Keratinocyte (primary cell): ENCODE measurements around the gene CCDC60. TPM values are rescaled to one million over a fixed set of nuclear protein-coding genes. Genes with fewer than 3 reads are reported as not detected.

Source experiments
- DNase-seq: peaks from one replicate; pipeline ENCODE4 v3.0.0-alpha.2; 2011; ENCODE audit warnings: low read depth, missing footprints, low spot score
- FAIRE-seq: peaks from 2 replicates; lab custom pipeline; 2011; peaks lifted over from hg19 to GRCh38; lab: Jason Lieb, UNC
- H2AFZ ChIP-seq: 2 replicates; pipeline ENCODE4 v1.6.0; 2012; ENCODE audit warnings: low read length, control low read depth, inconsistent platforms; ENCODE audit not compliant: control insufficient read depth
- H3K27ac ChIP-seq: 2 replicates; pipeline ENCODE4 v1.5.1; 2011; ENCODE audit warnings: low read length; ENCODE audit not compliant: control insufficient read depth, insufficient read depth
- H3K27me3 ChIP-seq: 3 replicates; pipeline ENCODE4 v1.6.0; 2011; ENCODE audit warnings: low read length; ENCODE audit not compliant: control insufficient read depth, insufficient read depth; ENCODE audit errors: extremely low read depth
- H3K36me3 ChIP-seq, 2 experiments: 2 replicates in 1 of 2; 3 replicates in 1 of 2; pipeline ENCODE4 v1.5.1; 2011; ENCODE audit warnings: low read length in 2 of 2, mild to moderate bottlenecking in 1 of 2; ENCODE audit not compliant: control insufficient read depth in 2 of 2, insufficient read depth in 2 of 2; ENCODE audit errors: extremely low read depth in 1 of 2
- H3K4me1 ChIP-seq: 3 replicates; pipeline ENCODE4 v1.5.1; 2011; ENCODE audit warnings: low read length; ENCODE audit not compliant: control insufficient read depth, insufficient read depth; ENCODE audit errors: extremely low read depth
- H3K4me2 ChIP-seq: 3 replicates; pipeline ENCODE4 v1.6.0; 2011; ENCODE audit warnings: low read depth, low read length; ENCODE audit not compliant: control insufficient read depth, insufficient read depth; ENCODE audit errors: extremely low read depth
- H3K4me3 ChIP-seq, 3 experiments: fragments of 200-600 bp in 1 of 3; sonication (generic) in 1 of 3; 2 replicates in 2 of 3; 3 replicates in 1 of 3; pipeline ENCODE4 v1.5.1; 2011 to 2016; ENCODE audit warnings: low read length in 3 of 3, mild to moderate bottlenecking in 3 of 3, control low read depth in 2 of 3, inconsistent platforms in 1 of 3, low read depth in 1 of 3, mixed read lengths in 1 of 3, mixed run types in 1 of 3, moderate library complexity in 1 of 3; ENCODE audit not compliant: control insufficient read depth in 2 of 3, insufficient read depth in 2 of 3; ENCODE audit errors: extremely low read depth in 1 of 3
- H3K79me2 ChIP-seq: 2 replicates; pipeline ENCODE4 v1.6.0; 2012; ENCODE audit warnings: low read length; ENCODE audit not compliant: control insufficient read depth, insufficient read depth
- H3K9ac ChIP-seq: 3 replicates; pipeline ENCODE4 v1.6.0; 2011; ENCODE audit warnings: low read length; ENCODE audit not compliant: control insufficient read depth, insufficient read depth; ENCODE audit errors: extremely low read depth
- H3K9me1 ChIP-seq: 3 replicates; pipeline ENCODE4 v1.6.0; 2011; ENCODE audit warnings: low read length; ENCODE audit not compliant: control insufficient read depth, insufficient read depth; ENCODE audit errors: extremely low read depth
- H3K9me3 ChIP-seq: 2 replicates; pipeline ENCODE4 v1.5.1; 2012; ENCODE audit warnings: low read depth, low read length; ENCODE audit not compliant: control insufficient read depth
- H4K20me1 ChIP-seq: 3 replicates; pipeline ENCODE4 v1.6.0; 2011; ENCODE audit warnings: low read length; ENCODE audit not compliant: control insufficient read depth, insufficient read depth; ENCODE audit errors: extremely low read depth
- CTCF ChIP-seq, 3 experiments: IDR thresholded peaks in 1 of 3; conservative IDR thresholded peaks in 1 of 3; optimal IDR thresholded peaks in 1 of 3; 2 replicates in 2 of 3; 3 replicates in 1 of 3; pipeline versions ENCODE3 to v1.5.1; 2011; ENCODE audit warnings: low read length in 3 of 3, mild to moderate bottlenecking in 3 of 3, moderate library complexity in 2 of 3, control low read depth in 1 of 3, inconsistent platforms in 1 of 3; ENCODE audit not compliant: insufficient read depth in 2 of 3; ENCODE audit errors: extremely low read depth in 1 of 3
- EZH2 ChIP-seq: IDR thresholded peaks from one replicate; pipeline ENCODE4 v1.6.1; 2012; ENCODE audit warnings: inconsistent platforms, mild to moderate bottlenecking, low read length, moderate library complexity
- dilution Hi-C: fragments of 300-500 bp; cut with MboI; formaldehyde crosslinking; loops from one replicate; pipeline ENCODE4 v1.7.0; 2020; ENCODE audit warnings: low sequenced_read_pairs; ENCODE audit not compliant: extremely low pct_ligation_motif_present
- polyA plus RNA-seq, 5 experiments: library from polyadenylated mRNA; depleted of rRNA in 3 of 5; stranded (reverse) in 3 of 5; stranded (forward) in 1 of 5; unstranded in 1 of 5; fragments of >200 nt; gene quantifications; 1 replicate in 1 of 5; 2 replicates in 3 of 5; 3 replicates in 1 of 5; pipeline versions ENCODE4 v1.2.1 to v1.2.3, GENCODE V29; 2011 to 2012; ENCODE audit warnings: missing spikeins in 2 of 5, low read depth in 1 of 5, low replicate concordance in 1 of 5

The CCDC60 gene
- polyA plus RNA-seq, 1 donor (not counting 4 experiments of a cell fraction or from before 2014, with no cell fraction given): 0.09 TPM

GRCh38 chr12:119544765-119545625, 210.5 kb downstream of the CCDC60 start:
- Histone ChIP-seq H4K20me1 (no peaks in the 10 kb centered on the region), H3K9me3 (no peaks in the 10 kb centered on the region), H3K4me1 (no peaks in the 10 kb centered on the region), H3K36me3 (no peaks in the 10 kb centered on the region), H3K27ac (no peak overlapping the region), H2AFZ (no peak overlapping the region), H3K4me2 (no peak overlapping the region), H3K4me3 (no peak overlapping the region), H3K27me3 (no peaks in the 10 kb centered on the region), H3K9ac (no peak overlapping the region), H3K9me1 (no peaks in the 10 kb centered on the region), H3K79me2 (no peaks in the 10 kb centered on the region)
- no peak for TF ChIP-seq EZH2
- TF ChIP-seq CTCF (optimal IDR thresholded peaks at IDR 0.05 in 1 of 3, IDR thresholded peaks at IDR 0.05 in 1 of 3, conservative IDR thresholded peaks at IDR 0.05 in 1 of 3; ENCODE audit: extremely low read depth in 1 of 3, insufficient read depth in 2 of 3, low read length in 3 of 3): peak; percentile 76 to 85 (median 81)
- dilution Hi-C loops: no loop called here
- FAIRE-seq (peak; percentile 39), DNase-seq (peak; percentile 60)

- no peaks in the 10 kb centered on the region for H3K79me2 ChIP-seq
- no peaks in the 10 kb centered on the region for H3K36me3 ChIP-seq
- no peak overlapping the region for H3K4me2 ChIP-seq
- no peak overlapping the region for H2AFZ ChIP-seq
- no peaks in the 10 kb centered on the region for H4K20me1 ChIP-seq
- no peak for FAIRE-seq
- H3K27me3 ChIP-seq: no peaks in the 10 kb centered on the region
- DNase-seq: no peak
- H3K4me1 ChIP-seq: no peaks in the 10 kb centered on the region
- H3K4me3 ChIP-seq: no peak overlapping the region
- TF ChIP-seq CTCF (optimal IDR thresholded peaks at IDR 0.05 in 1 of 3, IDR thresholded peaks at IDR 0.05 in 1 of 3, conservative IDR thresholded peaks at IDR 0.05 in 1 of 3; ENCODE audit: extremely low read depth in 1 of 3, insufficient read depth in 2 of 3, low read length in 3 of 3) (no peak), EZH2 (no peak)
- no peaks in the 10 kb centered on the region for H3K9me3 ChIP-seq
- H3K27ac ChIP-seq: no peak overlapping the region
- H3K9ac ChIP-seq: no peak overlapping the region
- H3K9me1 ChIP-seq: no peaks in the 10 kb centered on the region
- dilution Hi-C loops: no loop called here
These were observed 211.8 kb downstream of the CCDC60 start for GRCh38 chr12:119546340-119546739.
